ENCODE data around the gene CCT7. TPM values are rescaled to one million over a fixed set of nuclear protein-coding genes. Genes with fewer than 3 reads are reported as not detected.
A peak's percentile ranks its signal among the peaks of the same experiment; 100 is the strongest.

The CCT7 gene
- total and polyA plus RNA-seq, 2 experiments from 2014 or later, result 287 to 642 TPM

GRCh38 chr2:73268366-73268829 is 34.3 kb downstream of the CCT7 start:
- no peaks in the 10 kb centered on the region; the same call in 1 of the 2 replicates for H3K36me3 ChIP-seq (ENCODE audit: insufficient read depth)
- 0 out of 2 replicates have a peak overlapping the region, but pooled peaks have one; percentile 59 for H2AFZ ChIP-seq
- H3K27ac ChIP-seq (ENCODE audit: low read depth), result no peak overlapping the region
- H3K9me2 ChIP-seq (ENCODE audit: insufficient read depth), result no peaks in the 10 kb centered on the region
- no peak overlapping the region for H3K27ac Mint-ChIP-seq
- peaks cover 29% of the 10 kb centered on the region for H3K27me3 ChIP-seq (ENCODE audit: insufficient read depth)
- H3K4me3 ChIP-seq, result peak overlapping the region; percentile 69
- H3K4me2 ChIP-seq, result peak overlapping the region; percentile 87
- DNase-seq (ENCODE audit: low spot score), result no peak
- H3K4me1 ChIP-seq (ENCODE audit: insufficient read depth), result peaks cover 11% of the 10 kb centered on the region
- TF ChIP-seq NANOG (IDR thresholded peaks at IDR 0.05; ENCODE audit: borderline replicate concordance) (no peak), POLR2AphosphoS5 (IDR thresholded peaks at IDR 0.05; ENCODE audit: low read depth) (no peak), ZNF331 (CRISPR knock-in tag; IDR thresholded peaks at IDR 0.05; ENCODE audit: low read depth) (no peak), ZNF114 (CRISPR knock-in tag; IDR thresholded peaks at IDR 0.05) (no peak)
- TF ChIP-seq, protein P1, sequence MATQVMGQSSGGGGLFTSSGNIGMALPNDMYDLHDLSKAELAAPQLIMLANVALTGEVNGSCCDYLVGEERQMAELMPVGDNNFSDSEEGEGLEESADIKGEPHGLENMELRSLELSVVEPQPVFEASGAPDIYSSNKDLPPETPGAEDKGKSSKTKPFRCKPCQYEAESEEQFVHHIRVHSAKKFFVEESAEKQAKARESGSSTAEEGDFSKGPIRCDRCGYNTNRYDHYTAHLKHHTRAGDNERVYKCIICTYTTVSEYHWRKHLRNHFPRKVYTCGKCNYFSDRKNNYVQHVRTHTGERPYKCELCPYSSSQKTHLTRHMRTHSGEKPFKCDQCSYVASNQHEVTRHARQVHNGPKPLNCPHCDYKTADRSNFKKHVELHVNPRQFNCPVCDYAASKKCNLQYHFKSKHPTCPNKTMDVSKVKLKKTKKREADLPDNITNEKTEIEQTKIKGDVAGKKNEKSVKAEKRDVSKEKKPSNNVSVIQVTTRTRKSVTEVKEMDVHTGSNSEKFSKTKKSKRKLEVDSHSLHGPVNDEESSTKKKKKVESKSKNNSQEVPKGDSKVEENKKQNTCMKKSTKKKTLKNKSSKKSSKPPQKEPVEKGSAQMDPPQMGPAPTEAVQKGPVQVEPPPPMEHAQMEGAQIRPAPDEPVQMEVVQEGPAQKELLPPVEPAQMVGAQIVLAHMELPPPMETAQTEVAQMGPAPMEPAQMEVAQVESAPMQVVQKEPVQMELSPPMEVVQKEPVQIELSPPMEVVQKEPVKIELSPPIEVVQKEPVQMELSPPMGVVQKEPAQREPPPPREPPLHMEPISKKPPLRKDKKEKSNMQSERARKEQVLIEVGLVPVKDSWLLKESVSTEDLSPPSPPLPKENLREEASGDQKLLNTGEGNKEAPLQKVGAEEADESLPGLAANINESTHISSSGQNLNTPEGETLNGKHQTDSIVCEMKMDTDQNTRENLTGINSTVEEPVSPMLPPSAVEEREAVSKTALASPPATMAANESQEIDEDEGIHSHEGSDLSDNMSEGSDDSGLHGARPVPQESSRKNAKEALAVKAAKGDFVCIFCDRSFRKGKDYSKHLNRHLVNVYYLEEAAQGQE (IDR thresholded peaks at IDR 0.05; ENCODE audit: unreplicated experiment), result no peak
- TF ChIP-seq, protein P2, sequence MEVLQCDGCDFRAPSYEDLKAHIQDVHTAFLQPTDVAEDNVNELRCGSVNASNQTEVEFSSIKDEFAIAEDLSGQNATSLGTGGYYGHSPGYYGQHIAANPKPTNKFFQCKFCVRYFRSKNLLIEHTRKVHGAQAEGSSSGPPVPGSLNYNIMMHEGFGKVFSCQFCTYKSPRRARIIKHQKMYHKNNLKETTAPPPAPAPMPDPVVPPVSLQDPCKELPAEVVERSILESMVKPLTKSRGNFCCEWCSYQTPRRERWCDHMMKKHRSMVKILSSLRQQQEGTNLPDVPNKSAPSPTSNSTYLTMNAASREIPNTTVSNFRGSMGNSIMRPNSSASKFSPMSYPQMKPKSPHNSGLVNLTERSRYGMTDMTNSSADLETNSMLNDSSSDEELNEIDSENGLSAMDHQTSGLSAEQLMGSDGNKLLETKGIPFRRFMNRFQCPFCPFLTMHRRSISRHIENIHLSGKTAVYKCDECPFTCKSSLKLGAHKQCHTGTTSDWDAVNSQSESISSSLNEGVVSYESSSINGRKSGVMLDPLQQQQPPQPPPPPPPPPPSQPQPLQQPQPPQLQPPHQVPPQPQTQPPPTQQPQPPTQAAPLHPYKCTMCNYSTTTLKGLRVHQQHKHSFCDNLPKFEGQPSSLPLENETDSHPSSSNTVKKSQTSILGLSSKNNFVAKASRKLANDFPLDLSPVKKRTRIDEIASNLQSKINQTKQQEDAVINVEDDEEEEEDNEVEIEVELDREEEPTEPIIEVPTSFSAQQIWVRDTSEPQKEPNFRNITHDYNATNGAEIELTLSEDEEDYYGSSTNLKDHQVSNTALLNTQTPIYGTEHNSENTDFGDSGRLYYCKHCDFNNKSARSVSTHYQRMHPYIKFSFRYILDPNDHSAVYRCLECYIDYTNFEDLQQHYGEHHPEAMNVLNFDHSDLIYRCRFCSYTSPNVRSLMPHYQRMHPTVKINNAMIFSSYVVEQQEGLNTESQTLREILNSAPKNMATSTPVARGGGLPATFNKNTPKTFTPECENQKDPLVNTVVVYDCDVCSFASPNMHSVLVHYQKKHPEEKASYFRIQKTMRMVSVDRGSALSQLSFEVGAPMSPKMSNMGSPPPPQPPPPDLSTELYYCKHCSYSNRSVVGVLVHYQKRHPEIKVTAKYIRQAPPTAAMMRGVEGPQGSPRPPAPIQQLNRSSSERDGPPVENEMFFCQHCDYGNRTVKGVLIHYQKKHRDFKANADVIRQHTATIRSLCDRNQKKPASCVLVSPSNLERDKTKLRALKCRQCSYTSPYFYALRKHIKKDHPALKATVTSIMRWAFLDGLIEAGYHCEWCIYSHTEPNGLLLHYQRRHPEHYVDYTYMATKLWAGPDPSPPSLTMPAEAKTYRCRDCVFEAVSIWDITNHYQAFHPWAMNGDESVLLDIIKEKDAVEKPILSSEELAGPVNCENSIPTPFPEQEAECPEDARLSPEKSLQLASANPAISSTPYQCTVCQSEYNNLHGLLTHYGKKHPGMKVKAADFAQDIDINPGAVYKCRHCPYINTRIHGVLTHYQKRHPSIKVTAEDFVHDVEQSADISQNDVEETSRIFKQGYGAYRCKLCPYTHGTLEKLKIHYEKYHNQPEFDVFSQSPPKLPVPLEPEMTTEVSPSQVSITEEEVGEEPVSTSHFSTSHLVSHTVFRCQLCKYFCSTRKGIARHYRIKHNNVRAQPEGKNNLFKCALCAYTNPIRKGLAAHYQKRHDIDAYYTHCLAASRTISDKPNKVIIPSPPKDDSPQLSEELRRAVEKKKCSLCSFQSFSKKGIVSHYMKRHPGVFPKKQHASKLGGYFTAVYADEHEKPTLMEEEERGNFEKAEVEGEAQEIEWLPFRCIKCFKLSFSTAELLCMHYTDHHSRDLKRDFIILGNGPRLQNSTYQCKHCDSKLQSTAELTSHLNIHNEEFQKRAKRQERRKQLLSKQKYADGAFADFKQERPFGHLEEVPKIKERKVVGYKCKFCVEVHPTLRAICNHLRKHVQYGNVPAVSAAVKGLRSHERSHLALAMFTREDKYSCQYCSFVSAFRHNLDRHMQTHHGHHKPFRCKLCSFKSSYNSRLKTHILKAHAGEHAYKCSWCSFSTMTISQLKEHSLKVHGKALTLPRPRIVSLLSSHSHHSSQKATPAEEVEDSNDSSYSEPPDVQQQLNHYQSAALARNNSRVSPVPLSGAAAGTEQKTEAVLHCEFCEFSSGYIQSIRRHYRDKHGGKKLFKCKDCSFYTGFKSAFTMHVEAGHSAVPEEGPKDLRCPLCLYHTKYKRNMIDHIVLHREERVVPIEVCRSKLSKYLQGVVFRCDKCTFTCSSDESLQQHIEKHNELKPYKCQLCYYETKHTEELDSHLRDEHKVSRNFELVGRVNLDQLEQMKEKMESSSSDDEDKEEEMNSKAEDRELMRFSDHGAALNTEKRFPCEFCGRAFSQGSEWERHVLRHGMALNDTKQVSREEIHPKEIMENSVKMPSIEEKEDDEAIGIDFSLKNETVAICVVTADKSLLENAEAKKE (CRISPR knock-in tag; IDR thresholded peaks at IDR 0.05), result no peak
- H3K79me2 ChIP-seq (replicated peaks; ENCODE audit: insufficient read depth), result 0 out of 2 replicates have a peak, but pooled peaks cover 5% of the 10 kb centered on the region
- H4K20me1 ChIP-seq (replicated peaks; ENCODE audit: insufficient read depth), result peaks cover 9% of the 10 kb centered on the region; the same call in 1 of the 2 replicates
- H3K4me1 Mint-ChIP-seq, result peaks cover 14% of the 10 kb centered on the region
- H3K36me3 Mint-ChIP-seq (ENCODE audit: low read depth), result peaks cover 11% of the 10 kb centered on the region; the same call in 2 of the 3 replicates
- ATAC-seq, result no peak
- H3K4me3 Mint-ChIP-seq, result peak overlapping the region; percentile 66
- peaks cover 8% of the 10 kb centered on the region; the same call in 1 of the 2 replicates for H3F3A ChIP-seq (replicated peaks; ENCODE audit: low read depth)
- H3K27me3 Mint-ChIP-seq (ENCODE audit: insufficient read depth, low read depth, poor library complexity), result peaks cover 26% of the 10 kb centered on the region
- no peaks in the 10 kb centered on the region; the same call in 1 of the 3 replicates for H3K9me3 Mint-ChIP-seq
